Kidney glomerular epithelial cell (primary cell): ENCODE results near the gene MFAP2.
A peak's percentile ranks its signal among the peaks of the same experiment; 100 is the strongest.

Source experiments
- DNase-seq: peaks from one replicate; lab custom pipeline; 2025; lab: John Stamatoyannopoulos, UW

MFAP2 gene, protein sequence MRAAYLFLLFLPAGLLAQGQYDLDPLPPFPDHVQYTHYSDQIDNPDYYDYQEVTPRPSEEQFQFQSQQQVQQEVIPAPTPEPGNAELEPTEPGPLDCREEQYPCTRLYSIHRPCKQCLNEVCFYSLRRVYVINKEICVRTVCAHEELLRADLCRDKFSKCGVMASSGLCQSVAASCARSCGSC

DNA sequence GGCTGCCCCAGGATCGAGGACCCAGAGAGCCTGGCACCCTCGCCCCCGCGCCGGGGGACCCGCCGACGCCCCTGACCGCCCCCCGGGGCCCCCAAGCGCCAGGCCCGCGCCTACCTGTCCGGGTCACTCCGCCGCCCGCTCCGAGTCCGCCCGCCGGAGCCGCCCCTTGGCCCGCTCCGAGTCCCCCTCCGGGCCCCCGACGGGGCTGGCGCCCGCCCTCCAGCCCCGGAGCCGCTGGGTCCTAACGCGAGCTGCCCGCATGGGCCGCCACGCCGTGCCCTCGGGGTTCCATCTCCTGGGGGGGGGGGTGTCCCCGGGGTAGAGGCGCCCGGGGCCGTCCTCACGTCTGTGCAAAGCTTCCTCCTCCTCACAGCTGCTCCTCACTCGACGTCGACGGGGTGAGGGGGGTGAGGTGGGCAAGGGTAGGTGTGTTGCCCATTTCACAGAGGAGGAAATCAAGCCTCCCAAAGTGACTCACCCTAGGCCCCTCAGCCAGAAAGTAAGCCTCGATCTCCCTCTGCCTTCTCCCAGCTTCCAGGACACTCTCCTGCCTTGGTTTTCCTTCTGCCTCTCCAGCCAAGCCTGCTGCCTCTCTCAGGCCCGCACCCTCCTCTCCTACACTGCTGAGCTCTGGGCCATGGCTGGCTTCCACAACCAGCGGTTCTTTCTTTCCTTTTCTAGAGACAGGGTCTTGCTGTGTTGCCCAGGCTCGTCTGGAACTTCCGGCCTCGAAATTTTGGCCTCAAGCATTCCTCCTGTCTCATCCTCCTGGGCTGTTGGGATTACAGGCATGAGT is at the start of gene MFAP2:
Gene MFAP2 (minus strand): TSS at position 148 of the 796 bp plus-strand sequence. CDS start 2,347 bp downstream, outside the sequence.
- no peak for DNase-seq

- no peak for DNase-seq
Measured at GRCh38 chr1:17030206-17030605, 49.8 kb upstream of the MFAP2 start.

- DNase-seq: no peak
Measured at GRCh38 chr1:17028662-17029188, 48.3 kb upstream of the MFAP2 start.

GRCh38 chr1:17027900-17028299 is 47.5 kb upstream of the MFAP2 start:
- no peak for DNase-seq

DNA sequence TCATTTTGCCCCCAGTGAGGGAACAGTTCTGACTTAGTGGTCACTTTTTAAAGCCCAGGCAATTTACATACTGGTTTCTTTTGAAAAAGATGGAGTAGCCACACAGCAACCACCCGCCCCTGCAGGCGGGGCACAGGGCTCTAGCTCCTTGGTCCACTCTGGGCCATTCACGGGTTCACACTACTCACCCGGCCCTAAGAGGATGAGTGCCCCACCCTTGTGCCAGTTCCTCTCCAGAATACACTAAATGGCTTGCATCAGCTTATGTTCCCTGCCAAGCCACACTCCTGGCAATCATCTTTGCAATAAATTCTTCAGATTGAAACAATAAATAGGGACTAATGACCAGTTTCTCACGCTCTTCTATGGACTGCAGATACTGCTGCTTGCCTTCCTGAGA is 47.0 kb upstream of the MFAP2 start:
- DNase-seq: no peak

- no peak for DNase-seq
Measured at GRCh38 chr1:17024721-17025120, 44.3 kb upstream of the MFAP2 start.

DNA sequence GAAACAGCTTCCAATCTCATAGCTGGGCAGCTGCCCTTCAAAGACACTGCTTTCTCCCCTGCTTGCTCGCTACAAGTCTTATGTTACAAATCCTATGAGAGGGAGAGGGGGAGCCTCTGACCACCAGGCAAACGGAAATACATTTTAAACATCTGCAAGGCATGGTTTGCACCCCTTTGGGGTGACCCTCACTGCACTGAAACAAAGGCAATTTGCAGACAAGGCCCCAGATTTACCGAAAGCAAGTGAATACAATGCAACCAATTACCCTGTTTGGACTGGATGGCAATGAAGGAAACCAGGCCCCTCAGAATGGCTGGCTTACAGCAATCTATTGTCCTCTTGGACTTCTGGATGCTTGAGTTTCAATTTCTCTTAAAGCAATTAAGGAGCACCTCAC is 43.2 kb upstream of the MFAP2 start:
- DNase-seq: no peak

DNA sequence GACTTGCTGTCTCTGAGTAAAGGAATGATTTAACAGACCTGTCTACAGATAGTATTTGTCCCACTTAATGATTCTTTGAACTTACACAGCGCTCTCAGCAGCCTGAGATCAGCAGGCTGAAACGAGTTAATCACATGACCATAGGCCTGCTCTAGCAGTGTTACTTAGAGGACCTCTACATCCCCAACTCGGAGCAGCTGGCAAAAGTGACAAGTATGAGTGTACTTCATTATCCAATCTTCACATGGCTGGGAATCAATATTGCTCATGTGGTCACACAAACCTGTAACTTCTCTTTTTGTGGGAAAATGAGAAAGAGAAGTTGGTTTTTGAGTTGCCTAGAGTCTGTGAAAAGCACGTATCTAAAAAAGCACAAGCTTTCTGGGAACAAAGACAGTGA is 42.7 kb upstream of the MFAP2 start:
- no peak for DNase-seq

GRCh38 chr1:17021896-17022295 is 41.5 kb upstream of the MFAP2 start:
- no peak for DNase-seq

DNA sequence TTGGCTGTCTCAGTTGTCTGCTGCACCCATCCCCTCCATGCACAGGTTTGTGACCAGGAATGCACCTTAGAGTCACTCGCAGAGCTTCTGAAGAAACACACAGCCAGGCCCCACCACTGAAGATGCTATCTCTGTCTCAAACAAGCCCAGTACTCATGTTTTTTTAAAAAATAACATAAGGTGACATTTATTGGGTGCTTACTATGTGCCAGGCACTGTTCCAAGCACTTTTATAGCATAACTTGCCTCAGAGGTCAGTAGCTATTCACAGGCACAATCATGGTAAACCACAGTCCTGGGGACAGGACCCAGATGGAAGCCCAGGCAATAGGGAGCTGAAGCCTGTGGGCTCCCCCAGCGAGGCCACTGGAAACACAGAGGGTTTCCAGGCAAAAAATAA is 40.1 kb upstream of the MFAP2 start:
- DNase-seq: no peak

GRCh38 chr1:17018849-17019248 is 38.4 kb upstream of the MFAP2 start:
- DNase-seq: no peak

GRCh38 chr1:17017435-17017834 is 37.0 kb upstream of the MFAP2 start:
- no peak for DNase-seq

DNA sequence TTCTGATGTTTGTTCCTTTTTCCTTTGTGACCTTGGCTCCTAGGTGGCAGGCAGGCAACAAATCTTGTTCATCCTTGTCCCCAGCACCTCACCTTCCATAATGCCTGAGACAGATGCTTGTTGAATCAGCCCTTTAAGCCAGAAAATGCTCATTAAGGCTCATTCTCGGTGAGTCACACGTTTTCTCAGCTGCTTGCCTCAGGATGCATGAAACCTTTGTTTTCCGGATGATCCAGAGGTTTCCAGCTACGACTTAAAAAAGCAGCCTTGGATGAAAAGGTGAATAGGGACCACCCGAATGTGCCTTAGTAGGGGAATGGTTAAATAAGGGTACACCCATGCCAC is 35.9 kb upstream of the MFAP2 start:
- DNase-seq: peak; percentile 12

DNA sequence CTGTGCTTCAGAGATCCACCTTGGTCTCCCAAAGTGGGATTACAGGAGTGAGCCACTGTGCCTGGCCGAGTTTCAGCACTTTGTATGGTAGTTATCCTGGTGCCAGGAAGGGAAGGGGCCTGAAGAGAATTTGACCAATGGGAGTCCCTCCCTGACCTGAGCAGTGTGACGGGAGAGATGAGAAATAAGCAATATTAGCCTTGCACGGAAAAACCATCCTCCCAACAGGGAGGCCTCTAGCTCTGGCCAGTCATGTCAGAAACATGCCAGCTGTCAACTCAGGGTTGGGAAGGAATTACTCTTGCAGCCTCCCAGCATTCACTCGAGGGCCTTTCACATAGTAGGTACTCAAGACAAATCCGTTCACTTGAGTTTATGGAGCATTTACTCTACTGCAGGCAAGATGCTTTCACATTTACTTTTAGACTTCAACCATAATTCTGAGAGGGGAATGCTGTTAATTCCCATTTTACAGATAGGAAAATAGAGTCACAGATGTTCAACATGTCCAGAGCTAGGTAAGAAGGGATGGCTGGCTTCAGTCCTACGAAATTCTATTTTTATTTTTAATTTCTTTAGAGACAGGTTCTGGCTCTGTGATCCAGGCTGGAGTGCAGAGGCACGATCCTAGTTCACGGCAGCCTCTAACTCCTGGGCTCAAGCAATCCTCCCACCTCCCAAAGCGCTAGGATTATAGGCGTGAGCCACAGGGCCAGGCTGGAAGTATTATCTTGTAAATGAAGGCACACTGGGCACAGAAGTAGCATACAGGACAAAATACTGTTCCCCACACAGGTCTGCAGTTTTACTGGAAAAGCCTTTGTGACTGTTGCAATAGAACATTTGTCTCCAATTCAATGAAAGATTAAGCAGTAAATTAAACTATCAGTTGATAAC is 34.5 kb upstream of the MFAP2 start:
- DNase-seq: no peak

DNA sequence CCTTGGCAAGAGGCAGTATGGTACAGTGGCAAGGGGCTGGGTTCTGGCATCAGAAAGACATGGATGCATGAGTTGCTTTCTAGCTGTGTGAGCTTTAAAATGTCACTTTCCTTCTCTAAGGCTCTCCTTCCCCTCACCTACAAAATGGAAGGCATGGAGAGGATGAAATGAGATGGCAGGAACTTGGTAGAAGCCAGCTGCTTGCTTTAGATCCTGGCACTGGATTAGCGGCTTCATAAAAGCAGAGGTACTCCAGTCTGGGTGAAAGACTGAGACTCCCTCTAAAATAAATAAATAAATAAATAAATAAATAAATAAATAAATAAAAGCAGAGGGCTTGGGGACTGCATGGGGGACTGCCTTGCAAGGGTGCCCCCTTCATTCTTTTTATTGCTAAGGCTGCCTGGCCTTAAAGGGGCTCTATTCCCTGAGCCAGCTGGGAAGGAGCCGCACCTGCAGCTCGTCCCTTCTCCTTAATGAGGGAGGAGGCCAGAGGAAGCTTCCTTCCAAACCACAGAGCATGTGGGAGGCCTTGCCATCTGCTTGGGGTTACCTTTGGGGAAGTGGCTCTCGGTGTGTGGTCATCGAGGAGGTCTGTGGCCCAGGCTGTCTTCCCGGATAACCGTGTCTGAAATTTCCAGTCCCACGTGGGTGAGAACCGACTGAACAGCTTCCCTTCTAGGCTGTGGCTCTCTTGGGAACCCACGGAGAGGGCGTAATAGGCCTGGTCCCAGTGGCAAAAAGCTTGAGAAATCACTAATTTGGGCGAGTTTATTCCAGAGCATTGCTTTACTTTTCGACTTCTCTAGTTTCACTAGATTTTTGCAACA is 33.3 kb upstream of the MFAP2 start:
- no peak for DNase-seq

DNA sequence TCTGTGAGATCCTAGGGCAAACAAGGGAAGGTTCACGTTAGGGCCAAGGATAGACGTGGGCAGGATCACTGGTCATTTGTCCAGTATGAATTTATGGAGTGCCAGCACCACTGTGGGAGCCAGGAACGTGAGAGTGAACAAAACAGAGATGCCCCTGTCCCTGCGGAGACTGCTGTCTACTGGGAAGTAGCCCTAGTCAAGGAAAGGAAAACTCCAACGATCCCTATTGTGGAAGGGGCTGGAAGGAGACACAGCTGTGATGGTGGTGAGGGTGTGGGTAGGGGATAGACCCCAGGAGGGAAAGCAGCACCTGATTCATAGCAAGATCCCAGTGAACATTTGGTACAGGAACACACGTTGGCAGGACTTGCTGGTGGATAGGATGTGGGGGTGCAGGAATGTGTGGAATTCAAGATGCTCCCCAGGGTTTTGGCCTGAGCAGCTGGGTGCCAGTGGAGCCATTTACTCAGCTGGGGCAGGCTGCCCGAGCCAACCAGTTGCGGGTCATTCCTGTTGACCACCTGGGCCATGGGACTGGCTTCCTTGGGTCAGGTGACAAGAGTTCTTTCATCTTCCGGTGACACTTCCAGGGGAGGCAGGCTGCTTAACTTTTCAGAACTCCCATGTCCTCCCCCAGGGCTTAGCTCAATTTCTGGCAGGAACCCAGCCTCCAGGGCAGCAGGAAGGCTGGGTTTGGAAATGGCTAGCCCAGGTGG is 32.5 kb upstream of the MFAP2 start:
- no peak for DNase-seq

DNA sequence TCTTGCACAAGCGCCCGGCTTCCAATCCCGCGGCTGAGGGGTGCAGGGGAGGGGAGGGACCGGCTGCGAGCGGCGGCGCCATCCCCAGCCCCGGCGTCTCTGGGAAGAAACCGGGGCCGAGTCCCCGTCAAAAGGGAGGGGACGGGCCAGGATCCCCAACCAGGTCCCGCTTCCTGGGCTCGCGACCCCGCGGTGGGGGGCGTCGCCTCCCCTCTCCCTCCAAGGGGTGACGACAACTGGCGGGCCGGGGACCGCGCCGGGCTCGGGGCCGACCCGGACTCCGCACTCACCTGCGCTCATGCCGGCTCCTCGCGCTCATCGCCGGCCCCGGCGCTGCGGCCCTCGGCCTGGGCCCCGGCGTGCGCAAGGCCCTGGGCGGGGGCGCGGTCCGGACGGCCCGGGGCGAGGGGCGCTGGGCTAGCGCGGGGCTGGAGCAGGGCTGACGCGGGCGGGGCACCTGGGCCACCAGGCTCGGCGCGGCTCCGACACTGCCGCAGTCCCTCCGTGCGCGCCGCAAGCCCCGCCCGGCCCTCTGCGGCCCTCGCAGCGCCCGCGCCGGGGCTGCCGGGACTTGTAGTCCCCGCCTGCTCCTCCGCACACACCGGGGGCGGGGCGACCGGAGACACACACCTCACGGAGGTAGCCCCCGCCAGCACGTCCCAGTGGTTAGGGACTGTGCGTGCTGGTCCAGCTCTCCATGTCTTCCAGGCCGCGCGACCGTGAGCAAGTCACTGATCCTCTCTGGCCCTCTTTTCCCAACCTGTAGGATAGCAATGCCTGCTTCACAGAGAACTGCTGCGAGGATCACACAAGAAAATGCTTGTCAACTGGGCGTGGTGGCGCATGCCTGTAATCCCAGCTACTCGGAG is 31.3 kb upstream of the MFAP2 start, which contains the start of gene ATP13A2:
Gene ATP13A2 (minus strand): TSS at position 490 of the 869 bp plus-strand sequence. CDS start 190 bp downstream, at position 300.
- peak; percentile 41 for DNase-seq

GRCh38 chr1:17011092-17011438 is 30.6 kb upstream of the MFAP2 start:
- DNase-seq: no peak

DNA sequence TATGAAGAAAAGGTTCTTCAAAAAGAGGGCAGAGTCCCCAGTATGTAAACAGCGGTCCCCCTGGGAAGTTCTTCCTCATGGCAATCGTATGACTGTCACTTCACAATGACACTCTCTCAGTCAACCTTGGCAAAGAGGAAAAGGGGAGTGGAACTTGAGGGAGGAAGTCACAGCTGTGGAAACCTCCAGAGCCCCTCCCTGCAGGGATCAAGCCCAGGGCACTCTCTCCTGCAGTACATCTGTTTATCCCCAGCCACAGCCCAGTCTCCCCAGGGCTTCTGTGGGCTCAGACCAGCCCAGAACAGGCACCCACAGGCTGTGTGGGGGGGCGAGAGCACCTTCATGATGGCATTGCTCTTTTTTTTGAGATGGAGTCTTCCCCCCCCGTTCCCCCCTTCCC is 29.3 kb upstream of the MFAP2 start:
- no peak for DNase-seq
